MM.1S (cell line): ENCODE data around the gene PNMA8C.
"Not testable (repeated sequence)": the region's sequence is repeated elsewhere in the genome, so short reads cannot be mapped to it uniquely, and the experiment has no call there.

Source experiments
- DNase-seq: peaks from one replicate; pipeline ENCODE4 v3.0.0-alpha.2; 2015
- H2AFZ ChIP-seq: fragments of 300-600 bp; sonication (generic); 2 replicates; pipeline ENCODE4 v1.6.0; 2016; ENCODE audit warnings: antibody characterized with exemption, low read length
- H3F3A ChIP-seq: fragments of 300-600 bp; sonication (generic); 2 replicates; pipeline ENCODE4 v1.6.1; 2016; ENCODE audit warnings: mild to moderate bottlenecking, antibody characterized with exemption, low read length, moderate library complexity, mixed read lengths; ENCODE audit not compliant: insufficient read depth
- H3K27ac ChIP-seq: fragments of 300-600 bp; sonication (generic); 2 replicates; pipeline ENCODE4 v1.5.1; 2016; ENCODE audit warnings: mild to moderate bottlenecking, low read length
- H3K27me3 ChIP-seq: fragments of 300-600 bp; sonication (generic); replicated peaks from 2 replicates; pipeline ENCODE4 v1.6.0; 2016; ENCODE audit warnings: low read length; ENCODE audit not compliant: insufficient read depth
- H3K36me3 ChIP-seq: fragments of 300-600 bp; sonication (generic); replicated peaks from 2 replicates; pipeline ENCODE4 v1.6.1; 2016; ENCODE audit warnings: mild to moderate bottlenecking, low read length, mixed read lengths; ENCODE audit not compliant: insufficient read depth
- H3K4me1 ChIP-seq: fragments of 300-600 bp; sonication (generic); 2 replicates; pipeline ENCODE4 v1.6.1; 2016; ENCODE audit warnings: low read length, mixed read lengths
- H3K4me2 ChIP-seq: fragments of 300-600 bp; sonication (generic); 2 replicates; pipeline ENCODE4 v1.6.0; 2016; ENCODE audit warnings: low read depth, low read length
- H3K4me3 ChIP-seq: fragments of 300-600 bp; sonication (generic); 2 replicates; pipeline ENCODE4 v1.5.1; 2016; ENCODE audit warnings: low read length, mixed read lengths
- H3K79me2 ChIP-seq: fragments of 300-600 bp; sonication (generic); 2 replicates; pipeline ENCODE4 v1.6.1; 2016; ENCODE audit warnings: mixed run types, low read length, mixed read lengths
- H3K9ac ChIP-seq: fragments of 300-600 bp; sonication (generic); 2 replicates; pipeline ENCODE4 v1.6.1; 2016; ENCODE audit warnings: low read length, mixed read lengths
- H3K9me2 ChIP-seq: fragments of 300-600 bp; sonication (generic); replicated peaks from 2 replicates; pipeline ENCODE4 v1.6.1; 2016; ENCODE audit warnings: mild to moderate bottlenecking, low read length, mixed read lengths; ENCODE audit not compliant: insufficient read depth
- H3K9me3 ChIP-seq: fragments of 300-600 bp; sonication (generic); replicated peaks from 2 replicates; pipeline ENCODE4 v1.6.1; 2016; ENCODE audit warnings: mild to moderate bottlenecking, low read length, mixed read lengths; ENCODE audit not compliant: insufficient read depth
- H4K20me1 ChIP-seq: fragments of 300-600 bp; sonication (generic); 2 replicates; pipeline ENCODE4 v1.6.1; 2016; ENCODE audit warnings: mild to moderate bottlenecking, low read length, moderate library complexity, mixed read lengths; ENCODE audit not compliant: insufficient read depth
- EZH2 ChIP-seq: fragments of 300-600 bp; sonication (generic); optimal IDR thresholded peaks from 2 replicates; pipeline ENCODE3; 2017; ENCODE audit warnings: low read depth, mild to moderate bottlenecking, antibody characterized with exemption, low read length, mixed read lengths
- EZH2phosphoT487 ChIP-seq: fragments of 300-600 bp; sonication (generic); IDR thresholded peaks from 2 replicates; pipeline ENCODE4 v1.6.1; 2018; ENCODE audit warnings: antibody characterized with exemption, low read length
- TF ChIP-seq, protein P1 (sequence below): fragments of 300-600 bp; sonication (generic); IDR thresholded peaks from 2 replicates; pipeline ENCODE4 v1.5.1; 2016; ENCODE audit warnings: antibody characterized with exemption, low read length, mixed read lengths

The PNMA8C gene

GRCh38 chr19:46420056-46420455, 8.7 kb downstream of the PNMA8C start:
- no peaks in the 10 kb centered on the region for H3K4me1 ChIP-seq
- no peaks in the 10 kb centered on the region for H3F3A ChIP-seq
- no peaks in the 10 kb centered on the region for H4K20me1 ChIP-seq
- H3K79me2 ChIP-seq = no peaks in the 10 kb centered on the region
- no peak overlapping the region for H3K9ac ChIP-seq
- H3K36me3 ChIP-seq = no peaks in the 10 kb centered on the region
- H2AFZ ChIP-seq = no peak overlapping the region
- no peak for DNase-seq
- no peak overlapping the region for H3K27ac ChIP-seq
- H3K4me3 ChIP-seq = no peak overlapping the region
- TF ChIP-seq EZH2 (no peak), EZH2phosphoT487 (no peak)
- TF ChIP-seq, protein P1, sequence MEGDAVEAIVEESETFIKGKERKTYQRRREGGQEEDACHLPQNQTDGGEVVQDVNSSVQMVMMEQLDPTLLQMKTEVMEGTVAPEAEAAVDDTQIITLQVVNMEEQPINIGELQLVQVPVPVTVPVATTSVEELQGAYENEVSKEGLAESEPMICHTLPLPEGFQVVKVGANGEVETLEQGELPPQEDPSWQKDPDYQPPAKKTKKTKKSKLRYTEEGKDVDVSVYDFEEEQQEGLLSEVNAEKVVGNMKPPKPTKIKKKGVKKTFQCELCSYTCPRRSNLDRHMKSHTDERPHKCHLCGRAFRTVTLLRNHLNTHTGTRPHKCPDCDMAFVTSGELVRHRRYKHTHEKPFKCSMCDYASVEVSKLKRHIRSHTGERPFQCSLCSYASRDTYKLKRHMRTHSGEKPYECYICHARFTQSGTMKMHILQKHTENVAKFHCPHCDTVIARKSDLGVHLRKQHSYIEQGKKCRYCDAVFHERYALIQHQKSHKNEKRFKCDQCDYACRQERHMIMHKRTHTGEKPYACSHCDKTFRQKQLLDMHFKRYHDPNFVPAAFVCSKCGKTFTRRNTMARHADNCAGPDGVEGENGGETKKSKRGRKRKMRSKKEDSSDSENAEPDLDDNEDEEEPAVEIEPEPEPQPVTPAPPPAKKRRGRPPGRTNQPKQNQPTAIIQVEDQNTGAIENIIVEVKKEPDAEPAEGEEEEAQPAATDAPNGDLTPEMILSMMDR = no peak
- H3K4me2 ChIP-seq = no peak overlapping the region
- no peaks in the 10 kb centered on the region for H3K9me3 ChIP-seq
- H3K27me3 ChIP-seq = peaks cover 82% of the 10 kb centered on the region
- H3K9me2 ChIP-seq = no peaks in the 10 kb centered on the region

GRCh38 chr19:46415804-46416709, 12.7 kb downstream of the PNMA8C start:
- H3K9me2 ChIP-seq, H3K79me2 ChIP-seq, H3K4me3 ChIP-seq, H3K27ac ChIP-seq, H3K9me3 ChIP-seq, H3K36me3 ChIP-seq, H4K20me1 ChIP-seq, H3F3A ChIP-seq, H2AFZ ChIP-seq, H3K4me2 ChIP-seq, DNase-seq, H3K9ac ChIP-seq, H3K4me1 ChIP-seq: not testable (repeated sequence)
- peaks cover 89% of the 10 kb centered on the region for H3K27me3 ChIP-seq

DNA sequence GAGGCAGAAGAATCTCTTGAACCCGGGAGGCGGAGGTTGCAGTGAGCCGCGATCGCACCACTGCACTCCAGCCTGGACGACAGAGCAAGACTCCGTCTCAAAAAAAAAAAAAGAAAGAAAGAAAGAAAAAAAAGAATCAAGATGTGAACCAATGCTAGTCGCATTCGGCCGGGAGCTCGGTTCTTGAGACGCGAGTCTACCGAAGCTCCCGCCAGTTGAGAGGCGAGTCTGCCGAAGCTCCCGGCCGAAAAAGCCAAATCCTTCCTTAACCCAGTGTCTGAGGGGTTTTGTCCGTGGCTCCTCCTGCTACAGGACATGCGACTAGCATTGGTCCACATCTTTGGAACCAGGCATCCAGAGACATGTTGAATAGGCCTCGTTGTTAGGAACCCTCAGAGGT, 13.8 kb downstream of the PNMA8C start:
- H3K4me1 ChIP-seq, DNase-seq, H2AFZ ChIP-seq, H3K27ac ChIP-seq, H4K20me1 ChIP-seq, H3K9me3 ChIP-seq, H3K36me3 ChIP-seq, H3K9ac ChIP-seq, H3K9me2 ChIP-seq, H3K4me3 ChIP-seq, H3K79me2 ChIP-seq, H3F3A ChIP-seq, H3K4me2 ChIP-seq: not testable (repeated sequence)
- peaks cover 89% of the 10 kb centered on the region for H3K27me3 ChIP-seq

- no peaks in the 10 kb centered on the region for H4K20me1 ChIP-seq
- TF ChIP-seq EZH2phosphoT487 = no peak
- TF ChIP-seq, protein P1 = no peak
- TF ChIP-seq EZH2 = no peak
- peaks cover 80% of the 10 kb centered on the region for H3K27me3 ChIP-seq
- H3K9me2 ChIP-seq = no peaks in the 10 kb centered on the region
- H3K4me1 ChIP-seq = no peaks in the 10 kb centered on the region
- H3K4me2 ChIP-seq = no peak within 1 kb of the TSS
- no peak within 1 kb of the TSS for H3K9ac ChIP-seq
- no peaks in the 10 kb centered on the region for H3F3A ChIP-seq
- no peak within 1 kb of the TSS for H3K27ac ChIP-seq
- no peaks in the 10 kb centered on the region for H3K36me3 ChIP-seq
- no peak within 1 kb of the TSS for H2AFZ ChIP-seq
- no peaks in the 10 kb centered on the region for H3K79me2 ChIP-seq
- no peaks in the 10 kb centered on the region for H3K9me3 ChIP-seq
- H3K4me3 ChIP-seq = no peak within 1 kb of the TSS
- no peak for DNase-seq
These were observed 15.3 kb downstream of the PNMA8C start, which contains the start of gene CCDC8 for GRCh38 chr19:46413262-46414031. CCDC8 (minus strand) TSS chr19:46413564; CDS start chr19:46412810, 754 bp downstream.
